Measurements from ENCODE around the gene REXO1.
A peak's percentile ranks its signal among the peaks of the same experiment; 100 is the strongest.

Gene REXO1

DNA sequence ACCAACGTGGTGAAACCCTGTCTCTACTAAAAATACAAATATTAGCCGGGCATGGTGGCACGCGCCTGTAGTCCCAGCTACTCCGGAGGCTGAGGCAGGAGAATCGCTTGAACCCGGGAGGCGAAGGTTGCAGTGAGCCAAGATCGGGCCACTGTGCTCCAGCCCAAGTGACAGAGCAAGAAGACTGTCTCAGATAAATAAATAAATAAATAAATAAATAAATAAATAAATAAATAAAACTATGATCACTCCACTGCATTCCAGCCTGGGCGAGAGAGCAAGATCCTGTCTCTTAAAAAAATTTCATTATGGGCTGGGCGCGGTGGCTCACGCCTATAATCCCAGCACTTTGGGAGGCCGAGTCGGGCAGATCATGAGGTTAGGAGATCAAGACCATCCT, 38.1 kb upstream of the REXO1 start (continued):
- TF ChIP-seq, protein P1, sequence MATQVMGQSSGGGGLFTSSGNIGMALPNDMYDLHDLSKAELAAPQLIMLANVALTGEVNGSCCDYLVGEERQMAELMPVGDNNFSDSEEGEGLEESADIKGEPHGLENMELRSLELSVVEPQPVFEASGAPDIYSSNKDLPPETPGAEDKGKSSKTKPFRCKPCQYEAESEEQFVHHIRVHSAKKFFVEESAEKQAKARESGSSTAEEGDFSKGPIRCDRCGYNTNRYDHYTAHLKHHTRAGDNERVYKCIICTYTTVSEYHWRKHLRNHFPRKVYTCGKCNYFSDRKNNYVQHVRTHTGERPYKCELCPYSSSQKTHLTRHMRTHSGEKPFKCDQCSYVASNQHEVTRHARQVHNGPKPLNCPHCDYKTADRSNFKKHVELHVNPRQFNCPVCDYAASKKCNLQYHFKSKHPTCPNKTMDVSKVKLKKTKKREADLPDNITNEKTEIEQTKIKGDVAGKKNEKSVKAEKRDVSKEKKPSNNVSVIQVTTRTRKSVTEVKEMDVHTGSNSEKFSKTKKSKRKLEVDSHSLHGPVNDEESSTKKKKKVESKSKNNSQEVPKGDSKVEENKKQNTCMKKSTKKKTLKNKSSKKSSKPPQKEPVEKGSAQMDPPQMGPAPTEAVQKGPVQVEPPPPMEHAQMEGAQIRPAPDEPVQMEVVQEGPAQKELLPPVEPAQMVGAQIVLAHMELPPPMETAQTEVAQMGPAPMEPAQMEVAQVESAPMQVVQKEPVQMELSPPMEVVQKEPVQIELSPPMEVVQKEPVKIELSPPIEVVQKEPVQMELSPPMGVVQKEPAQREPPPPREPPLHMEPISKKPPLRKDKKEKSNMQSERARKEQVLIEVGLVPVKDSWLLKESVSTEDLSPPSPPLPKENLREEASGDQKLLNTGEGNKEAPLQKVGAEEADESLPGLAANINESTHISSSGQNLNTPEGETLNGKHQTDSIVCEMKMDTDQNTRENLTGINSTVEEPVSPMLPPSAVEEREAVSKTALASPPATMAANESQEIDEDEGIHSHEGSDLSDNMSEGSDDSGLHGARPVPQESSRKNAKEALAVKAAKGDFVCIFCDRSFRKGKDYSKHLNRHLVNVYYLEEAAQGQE (tag by site-specific recombination; IDR thresholded peaks at IDR 0.05), result peak; percentile 76
- TF ChIP-seq ZNF202 (tag by site-specific recombination; IDR thresholded peaks at IDR 0.05; ENCODE audit: borderline replicate concordance) (peak; percentile 93; the same call in 1 of the 2 replicates), ZNF23 (tag by site-specific recombination; IDR thresholded peaks at IDR 0.05; ENCODE audit: borderline replicate concordance) (peak; percentile 54; the same call in 1 of the 2 replicates), ZNF292 (tag by site-specific recombination; IDR thresholded peaks at IDR 0.05; ENCODE audit: borderline replicate concordance, low read depth) (peak; percentile 86; the same call in 1 of the 2 replicates), ZNF266 (tag by site-specific recombination; IDR thresholded peaks at IDR 0.05; ENCODE audit: low read depth) (peak; percentile 96), ZBTB21 (tag by site-specific recombination; IDR thresholded peaks at IDR 0.05) (peak; percentile 63; the same call in 1 of the 2 replicates), ZBTB8A (tag by site-specific recombination; IDR thresholded peaks at IDR 0.05) (peak; percentile 83), ZNF354C (tag by site-specific recombination; IDR thresholded peaks at IDR 0.05; ENCODE audit: borderline replicate concordance, low read depth) (peak; percentile 88), ZNF302 (tag by site-specific recombination; IDR thresholded peaks at IDR 0.05; ENCODE audit: low read depth) (peak; percentile 26; the same call in 1 of the 2 replicates), ZNF19 (tag by site-specific recombination; IDR thresholded peaks at IDR 0.05; ENCODE audit: low read depth) (peak; percentile 89; the same call in 1 of the 2 replicates), ZNF629 (tag by site-specific recombination; IDR thresholded peaks at IDR 0.05) (peak; percentile 66), ZNF623 (tag by site-specific recombination; IDR thresholded peaks at IDR 0.05) (peak; percentile 87), ZNF140 (tag by site-specific recombination; IDR thresholded peaks at IDR 0.05) (peak; percentile 93), ZNF341 (tag by site-specific recombination; IDR thresholded peaks at IDR 0.05; ENCODE audit: low read depth) (peak; percentile 42; the same call in 1 of the 2 replicates), ZNF654 (tag by site-specific recombination; IDR thresholded peaks at IDR 0.05; ENCODE audit: low read depth) (peak; percentile 53), ZNF426 (tag by site-specific recombination; IDR thresholded peaks at IDR 0.05) (peak; percentile 97), ZNF670 (tag by site-specific recombination; IDR thresholded peaks at IDR 0.05; ENCODE audit: low read depth) (0 out of 2 replicates have a peak, but pooled peaks have one; percentile 48), OVOL3 (tag by site-specific recombination; IDR thresholded peaks at IDR 0.05) (peak; percentile 47; the same call in 1 of the 2 replicates)
- TF ChIP-seq, protein P2, sequence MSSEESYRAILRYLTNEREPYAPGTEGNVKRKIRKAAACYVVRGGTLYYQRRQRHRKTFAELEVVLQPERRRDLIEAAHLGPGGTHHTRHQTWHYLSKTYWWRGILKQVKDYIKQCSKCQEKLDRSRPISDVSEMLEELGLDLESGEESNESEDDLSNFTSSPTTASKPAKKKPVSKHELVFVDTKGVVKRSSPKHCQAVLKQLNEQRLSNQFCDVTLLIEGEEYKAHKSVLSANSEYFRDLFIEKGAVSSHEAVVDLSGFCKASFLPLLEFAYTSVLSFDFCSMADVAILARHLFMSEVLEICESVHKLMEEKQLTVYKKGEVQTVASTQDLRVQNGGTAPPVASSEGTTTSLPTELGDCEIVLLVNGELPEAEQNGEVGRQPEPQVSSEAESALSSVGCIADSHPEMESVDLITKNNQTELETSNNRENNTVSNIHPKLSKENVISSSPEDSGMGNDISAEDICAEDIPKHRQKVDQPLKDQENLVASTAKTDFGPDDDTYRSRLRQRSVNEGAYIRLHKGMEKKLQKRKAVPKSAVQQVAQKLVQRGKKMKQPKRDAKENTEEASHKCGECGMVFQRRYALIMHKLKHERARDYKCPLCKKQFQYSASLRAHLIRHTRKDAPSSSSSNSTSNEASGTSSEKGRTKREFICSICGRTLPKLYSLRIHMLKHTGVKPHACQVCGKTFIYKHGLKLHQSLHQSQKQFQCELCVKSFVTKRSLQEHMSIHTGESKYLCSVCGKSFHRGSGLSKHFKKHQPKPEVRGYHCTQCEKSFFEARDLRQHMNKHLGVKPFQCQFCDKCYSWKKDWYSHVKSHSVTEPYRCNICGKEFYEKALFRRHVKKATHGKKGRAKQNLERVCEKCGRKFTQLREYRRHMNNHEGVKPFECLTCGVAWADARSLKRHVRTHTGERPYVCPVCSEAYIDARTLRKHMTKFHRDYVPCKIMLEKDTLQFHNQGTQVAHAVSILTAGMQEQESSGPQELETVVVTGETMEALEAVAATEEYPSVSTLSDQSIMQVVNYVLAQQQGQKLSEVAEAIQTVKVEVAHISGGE (tag by site-specific recombination; conservative IDR thresholded peaks at IDR 0.05; ENCODE audit: low read depth), result peak; percentile 84
- TF ChIP-seq, protein P3, sequence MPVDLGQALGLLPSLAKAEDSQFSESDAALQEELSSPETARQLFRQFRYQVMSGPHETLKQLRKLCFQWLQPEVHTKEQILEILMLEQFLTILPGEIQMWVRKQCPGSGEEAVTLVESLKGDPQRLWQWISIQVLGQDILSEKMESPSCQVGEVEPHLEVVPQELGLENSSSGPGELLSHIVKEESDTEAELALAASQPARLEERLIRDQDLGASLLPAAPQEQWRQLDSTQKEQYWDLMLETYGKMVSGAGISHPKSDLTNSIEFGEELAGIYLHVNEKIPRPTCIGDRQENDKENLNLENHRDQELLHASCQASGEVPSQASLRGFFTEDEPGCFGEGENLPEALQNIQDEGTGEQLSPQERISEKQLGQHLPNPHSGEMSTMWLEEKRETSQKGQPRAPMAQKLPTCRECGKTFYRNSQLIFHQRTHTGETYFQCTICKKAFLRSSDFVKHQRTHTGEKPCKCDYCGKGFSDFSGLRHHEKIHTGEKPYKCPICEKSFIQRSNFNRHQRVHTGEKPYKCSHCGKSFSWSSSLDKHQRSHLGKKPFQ (tag by site-specific recombination; IDR thresholded peaks at IDR 0.05), result 0 out of 2 replicates have a peak, but pooled peaks have one; percentile 19
- TF ChIP-seq, protein P4, sequence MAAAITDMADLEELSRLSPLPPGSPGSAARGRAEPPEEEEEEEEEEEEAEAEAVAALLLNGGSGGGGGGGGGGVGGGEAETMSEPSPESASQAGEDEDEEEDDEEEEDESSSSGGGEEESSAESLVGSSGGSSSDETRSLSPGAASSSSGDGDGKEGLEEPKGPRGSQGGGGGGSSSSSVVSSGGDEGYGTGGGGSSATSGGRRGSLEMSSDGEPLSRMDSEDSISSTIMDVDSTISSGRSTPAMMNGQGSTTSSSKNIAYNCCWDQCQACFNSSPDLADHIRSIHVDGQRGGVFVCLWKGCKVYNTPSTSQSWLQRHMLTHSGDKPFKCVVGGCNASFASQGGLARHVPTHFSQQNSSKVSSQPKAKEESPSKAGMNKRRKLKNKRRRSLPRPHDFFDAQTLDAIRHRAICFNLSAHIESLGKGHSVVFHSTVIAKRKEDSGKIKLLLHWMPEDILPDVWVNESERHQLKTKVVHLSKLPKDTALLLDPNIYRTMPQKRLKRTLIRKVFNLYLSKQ (tag by site-specific recombination; IDR thresholded peaks at IDR 0.05; ENCODE audit: borderline replicate concordance), result peak; percentile 72; the same call in 1 of the 2 replicates
- TF ChIP-seq, protein P5, sequence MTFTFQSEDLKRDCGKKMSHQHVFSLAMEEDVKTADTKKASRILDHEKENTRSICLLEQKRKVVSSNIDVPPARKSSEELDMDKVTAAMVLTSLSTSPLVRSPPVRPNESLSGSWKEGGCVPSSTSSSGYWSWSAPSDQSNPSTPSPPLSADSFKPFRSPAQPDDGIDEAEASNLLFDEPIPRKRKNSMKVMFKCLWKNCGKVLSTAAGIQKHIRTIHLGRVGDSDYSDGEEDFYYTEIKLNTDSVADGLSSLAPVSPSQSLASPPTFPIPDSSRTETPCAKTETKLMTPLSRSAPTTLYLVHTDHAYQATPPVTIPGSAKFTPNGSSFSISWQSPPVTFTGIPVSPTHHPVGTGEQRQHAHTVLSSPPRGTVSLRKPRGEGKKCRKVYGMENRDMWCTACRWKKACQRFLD (tag by site-specific recombination; IDR thresholded peaks at IDR 0.05), result 0 out of 2 replicates have a peak, but pooled peaks have one; percentile 70

Measured in HEK293 (cell line).